ENCODE results near the gene NECAB3. TPM values are rescaled to one million over a fixed set of nuclear protein-coding genes. Genes with fewer than 3 reads are reported as not detected.

NECAB3 gene, protein sequence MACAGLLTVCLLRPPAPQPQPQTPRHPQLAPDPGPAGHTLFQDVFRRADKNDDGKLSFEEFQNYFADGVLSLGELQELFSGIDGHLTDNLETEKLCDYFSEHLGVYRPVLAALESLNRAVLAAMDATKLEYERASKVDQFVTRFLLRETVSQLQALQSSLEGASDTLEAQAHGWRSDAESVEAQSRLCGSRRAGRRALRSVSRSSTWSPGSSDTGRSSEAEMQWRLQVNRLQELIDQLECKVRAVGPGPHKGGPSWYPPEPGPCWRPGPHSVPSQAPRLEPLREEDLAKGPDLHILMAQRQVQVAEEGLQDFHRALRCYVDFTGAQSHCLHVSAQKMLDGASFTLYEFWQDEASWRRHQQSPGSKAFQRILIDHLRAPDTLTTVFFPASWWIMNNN
- total RNA-seq = 10 to 100 TPM; 18.1 to 38.6 (median 28.2) TPM

DNA sequence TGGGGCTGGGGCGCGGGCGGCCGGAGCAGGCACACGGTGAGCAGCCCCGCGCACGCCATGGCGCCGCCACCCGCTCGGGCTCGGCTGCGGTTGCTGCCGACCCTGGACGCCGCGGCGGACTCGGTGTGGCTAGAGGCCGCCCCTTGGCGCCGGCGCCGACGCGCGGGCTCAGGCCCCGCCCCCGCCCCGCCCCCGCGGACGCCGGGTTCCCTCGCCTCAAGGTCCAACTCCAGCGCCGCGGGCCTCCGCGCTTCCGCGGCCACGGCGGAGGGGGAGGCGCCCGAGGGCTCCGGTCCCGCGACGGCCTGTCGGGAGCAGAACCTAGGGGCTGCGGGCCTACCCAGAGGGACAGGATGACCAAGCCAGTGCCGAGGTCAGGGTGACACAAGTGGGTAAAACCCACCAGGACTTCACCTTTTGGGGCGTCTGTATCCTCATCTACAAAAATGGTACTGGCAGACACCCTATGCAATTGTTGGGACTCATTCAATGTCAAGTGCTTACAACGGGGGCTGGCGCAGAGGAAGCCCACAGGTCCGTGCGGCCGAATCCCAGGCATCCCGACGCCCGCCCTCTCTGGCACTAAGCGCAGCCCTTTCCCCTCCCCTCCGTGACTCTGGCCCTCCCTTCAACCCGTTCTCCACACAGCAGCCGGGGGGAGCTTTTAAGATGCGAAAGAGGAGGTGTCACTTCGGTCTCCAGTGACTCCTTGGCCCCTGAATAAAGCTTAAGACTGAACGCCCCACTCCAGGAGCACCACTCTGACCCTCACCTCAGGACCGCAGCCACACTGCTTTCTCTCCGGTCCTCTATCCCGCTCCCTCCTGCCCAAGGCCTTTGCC lies at the start of gene NECAB3:
Gene NECAB3, minus strand, starts transcription at position 135 of the 842 bp plus-strand sequence. Its CDS starts 76 bp downstream, at position 59.
- TF ChIP-seq, protein P1, sequence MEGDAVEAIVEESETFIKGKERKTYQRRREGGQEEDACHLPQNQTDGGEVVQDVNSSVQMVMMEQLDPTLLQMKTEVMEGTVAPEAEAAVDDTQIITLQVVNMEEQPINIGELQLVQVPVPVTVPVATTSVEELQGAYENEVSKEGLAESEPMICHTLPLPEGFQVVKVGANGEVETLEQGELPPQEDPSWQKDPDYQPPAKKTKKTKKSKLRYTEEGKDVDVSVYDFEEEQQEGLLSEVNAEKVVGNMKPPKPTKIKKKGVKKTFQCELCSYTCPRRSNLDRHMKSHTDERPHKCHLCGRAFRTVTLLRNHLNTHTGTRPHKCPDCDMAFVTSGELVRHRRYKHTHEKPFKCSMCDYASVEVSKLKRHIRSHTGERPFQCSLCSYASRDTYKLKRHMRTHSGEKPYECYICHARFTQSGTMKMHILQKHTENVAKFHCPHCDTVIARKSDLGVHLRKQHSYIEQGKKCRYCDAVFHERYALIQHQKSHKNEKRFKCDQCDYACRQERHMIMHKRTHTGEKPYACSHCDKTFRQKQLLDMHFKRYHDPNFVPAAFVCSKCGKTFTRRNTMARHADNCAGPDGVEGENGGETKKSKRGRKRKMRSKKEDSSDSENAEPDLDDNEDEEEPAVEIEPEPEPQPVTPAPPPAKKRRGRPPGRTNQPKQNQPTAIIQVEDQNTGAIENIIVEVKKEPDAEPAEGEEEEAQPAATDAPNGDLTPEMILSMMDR (IDR thresholded peaks at IDR 0.05; ENCODE audit: low read depth) = no peak

DNA sequence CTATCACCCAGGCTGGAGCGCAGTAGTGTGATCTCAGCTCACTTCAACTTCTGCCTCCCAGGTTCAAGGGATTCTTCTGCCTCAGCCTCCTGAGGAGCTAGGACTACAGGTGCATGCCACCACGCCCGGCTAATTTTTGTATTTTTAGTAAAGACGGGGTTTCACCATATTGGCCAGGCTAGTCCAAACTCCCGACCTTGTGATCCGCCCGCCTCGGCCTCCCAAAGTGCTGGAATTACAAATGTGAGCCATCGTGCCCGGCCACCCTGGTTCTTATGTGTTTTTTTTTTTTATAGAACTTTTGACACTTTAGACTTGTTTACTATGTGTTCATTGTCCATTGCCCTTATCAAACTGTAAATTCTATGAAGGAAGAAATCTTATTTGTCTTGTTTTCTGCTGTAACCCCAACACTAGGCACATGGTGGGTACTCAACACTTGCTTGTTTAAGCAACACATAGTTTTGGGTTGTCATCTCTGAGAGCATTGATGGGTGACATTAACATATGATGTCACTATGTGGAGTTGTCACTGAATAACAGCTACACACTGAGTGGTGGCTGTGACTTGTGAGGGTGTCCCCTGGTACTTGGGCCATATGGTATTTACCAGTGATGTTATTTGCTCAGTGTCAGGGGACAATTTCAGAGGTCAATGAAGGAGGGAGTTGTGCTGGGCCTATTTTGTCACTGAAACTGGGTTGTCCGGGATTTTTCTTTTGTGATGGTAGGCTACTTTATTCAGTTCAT lies 47.3 kb upstream of the NECAB3 start:
- TF ChIP-seq, protein P1 (IDR thresholded peaks at IDR 0.05; ENCODE audit: low read depth) = no peak

DNA sequence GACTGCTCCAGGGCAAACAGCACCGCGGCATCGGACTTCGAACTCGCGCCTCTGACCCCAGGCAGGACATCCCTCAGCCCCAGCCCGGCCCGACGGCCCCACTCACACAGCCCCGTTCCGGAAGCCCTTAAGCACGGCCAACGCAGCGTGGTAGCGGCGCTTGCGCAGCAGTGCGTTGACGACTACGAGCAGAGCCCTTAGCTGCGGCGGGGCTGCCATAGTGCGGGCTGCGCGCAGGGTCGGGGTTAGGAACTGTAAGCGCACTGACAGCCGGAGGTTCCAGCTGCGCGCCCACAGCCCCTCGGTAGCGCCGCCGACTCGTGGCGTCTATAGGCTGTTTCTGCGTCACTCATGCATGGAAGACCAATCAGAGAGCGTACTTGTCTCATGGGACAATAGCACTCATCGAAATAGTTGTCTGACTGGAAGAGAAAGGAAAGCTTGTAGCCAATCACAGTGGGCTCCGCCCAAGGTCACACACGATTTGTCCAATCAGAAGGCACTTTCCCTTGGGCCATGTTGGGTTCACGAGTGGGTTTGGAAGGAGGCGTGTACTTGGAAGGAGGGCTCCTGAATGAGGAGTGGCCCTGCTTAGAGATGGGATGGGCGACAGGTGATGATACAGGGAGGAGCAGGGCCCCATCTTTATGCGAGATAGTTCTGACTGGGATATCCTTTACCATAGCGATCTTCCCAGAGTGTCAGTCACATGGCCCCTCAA lies 45.9 kb upstream of the NECAB3 start, which contains the start of gene PXMP4:
Gene PXMP4, minus strand, starts transcription at position 322 of the 721 bp plus-strand sequence. Its CDS starts 103 bp downstream, at position 219.
- TF ChIP-seq, protein P1 (IDR thresholded peaks at IDR 0.05; ENCODE audit: low read depth) = no peak

DNA sequence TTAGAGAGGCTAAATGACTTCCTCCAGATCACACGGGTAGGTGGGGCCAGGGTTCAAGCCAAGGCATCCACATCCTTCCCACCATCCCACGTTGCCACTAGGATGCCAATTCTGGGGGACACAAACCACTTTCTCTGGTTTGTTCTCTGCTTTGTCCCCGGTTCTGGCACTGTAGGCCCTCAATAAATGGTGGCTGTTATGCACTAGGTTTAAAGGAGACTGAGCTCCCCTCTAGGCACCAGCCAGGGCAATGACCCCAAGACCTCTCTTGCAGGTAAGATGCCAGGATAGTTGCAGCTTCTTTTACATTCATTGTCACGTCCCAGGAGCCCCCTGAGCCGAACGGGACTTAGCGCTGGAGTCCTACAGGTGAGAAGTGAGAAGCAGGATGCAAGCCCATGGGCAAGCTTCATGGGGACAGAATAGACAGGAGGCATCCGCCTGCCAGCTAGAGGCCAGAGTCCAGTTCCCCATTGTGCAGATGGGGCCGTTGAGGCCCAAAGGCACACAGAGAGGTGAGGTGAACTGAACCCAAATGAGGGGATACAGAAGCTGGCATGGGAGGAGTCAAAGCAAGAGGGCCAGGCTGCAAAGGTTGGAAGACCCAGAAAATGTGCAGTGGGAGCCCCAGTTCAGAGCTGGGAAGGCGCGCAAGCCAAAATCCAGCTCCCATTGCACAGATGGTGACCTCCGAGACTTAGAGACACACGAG lies 45.2 kb upstream of the NECAB3 start:
- TF ChIP-seq, protein P1 (IDR thresholded peaks at IDR 0.05; ENCODE audit: low read depth) = no peak

DNA sequence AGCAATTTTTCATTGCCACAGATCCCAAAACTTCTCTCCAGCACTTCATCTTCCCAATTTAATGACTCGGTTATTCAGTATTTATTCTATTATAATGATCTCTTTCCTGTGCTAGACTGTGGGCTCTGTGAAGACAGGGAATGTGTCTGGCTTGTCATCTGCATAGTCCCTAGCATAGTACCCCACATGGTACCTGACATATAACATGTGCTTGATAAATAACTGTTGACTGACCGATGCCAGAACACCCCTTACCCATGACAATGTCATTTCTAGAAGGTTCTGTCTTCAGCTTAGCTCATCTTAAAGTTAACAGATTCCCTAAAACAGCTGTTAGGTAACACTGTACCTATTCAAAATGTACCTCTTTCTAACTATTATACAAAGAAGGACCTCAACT lies 42.3 kb upstream of the NECAB3 start:
- TF ChIP-seq, protein P1 (IDR thresholded peaks at IDR 0.05; ENCODE audit: low read depth) = no peak

DNA sequence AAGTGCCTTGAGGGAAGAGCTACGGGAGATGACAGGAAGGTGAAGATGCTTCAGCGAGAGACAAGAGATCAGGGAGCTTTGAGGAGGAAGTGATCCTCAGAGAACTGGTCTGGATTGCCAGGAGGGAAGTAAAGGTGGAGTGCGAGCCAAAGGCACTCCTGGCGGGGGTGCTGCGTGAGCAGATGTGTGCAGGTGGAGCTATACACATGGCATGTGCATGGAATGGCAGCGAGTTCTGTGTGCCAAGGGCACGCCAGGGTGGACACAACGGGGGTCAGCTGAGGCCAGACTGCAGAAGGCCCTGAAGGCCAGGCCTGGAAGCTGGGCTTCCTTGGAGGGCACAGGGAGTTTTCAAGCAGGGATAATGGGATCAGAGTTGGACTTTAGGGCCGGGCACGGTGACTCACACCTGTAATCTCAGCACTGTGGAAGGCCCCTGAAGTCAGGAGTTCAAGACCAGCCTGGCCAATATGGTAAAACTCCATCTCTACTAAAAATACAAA lies 39.7 kb upstream of the NECAB3 start:
- TF ChIP-seq, protein P1 (IDR thresholded peaks at IDR 0.05; ENCODE audit: low read depth) = no peak
